GM18505 (cell line): ENCODE results near the gene PDE11A.
A peak's percentile ranks its signal among the peaks of the same experiment; 100 is the strongest.
"Not testable (repeated sequence)": the region's sequence is repeated elsewhere in the genome, so short reads cannot be mapped to it uniquely, and the experiment has no call there.

Experiments
- ATAC-seq: cut with Tn5 transposase; IDR thresholded peaks from one replicate; pipeline ENCODE4 v1.9.1; 2021; ENCODE audit not compliant: unreplicated experiment
- POLR2A ChIP-seq: IDR thresholded peaks from 4 replicates; pipeline ENCODE4 v1.6.1; 2011; ENCODE audit warnings: borderline replicate concordance; ENCODE audit not compliant: insufficient read depth, insufficient read length; ENCODE audit errors: extremely low read depth

PDE11A gene

GRCh38 chr2:177797808-177798207 is 274.8 kb downstream of the PDE11A start:
- TF ChIP-seq POLR2A = no peak
- no peak for ATAC-seq

- ATAC-seq = no peak
- no peak for TF ChIP-seq POLR2A
These were observed 275.7 kb downstream of the PDE11A start for GRCh38 chr2:177796654-177797415.

GRCh38 chr2:177796011-177796410 is 276.6 kb downstream of the PDE11A start:
- ATAC-seq = no peak
- TF ChIP-seq POLR2A = no peak

- not testable (repeated sequence) for ATAC-seq
These were observed 287.4 kb downstream of the PDE11A start for GRCh38 chr2:177785143-177785542.

- TF ChIP-seq POLR2A = no peak
- no peak for ATAC-seq
These were observed 287.9 kb downstream of the PDE11A start for GRCh38 chr2:177784745-177785067.

- ATAC-seq = no peak
- TF ChIP-seq POLR2A = no peak
These were observed 288.5 kb downstream of the PDE11A start for GRCh38 chr2:177783835-177784744.

- TF ChIP-seq POLR2A = no peak
- no peak for ATAC-seq
These were observed 289.5 kb downstream of the PDE11A start for GRCh38 chr2:177783091-177783490.

GRCh38 chr2:177782613-177783012 is 290.0 kb downstream of the PDE11A start:
- TF ChIP-seq POLR2A = no peak
- no peak for ATAC-seq

- ATAC-seq = no peak
- TF ChIP-seq POLR2A = no peak
These were observed 294.1 kb downstream of the PDE11A start for GRCh38 chr2:177778472-177778871.

- no peak for ATAC-seq
- TF ChIP-seq POLR2A = no peak
These were observed 300.0 kb downstream of the PDE11A start for GRCh38 chr2:177772529-177772928.

GRCh38 chr2:177771191-177771590 is 301.4 kb downstream of the PDE11A start:
- no peak for ATAC-seq
- TF ChIP-seq POLR2A = no peak

GRCh38 chr2:177767768-177768167 is 304.8 kb downstream of the PDE11A start:
- no peak for ATAC-seq
- TF ChIP-seq POLR2A = no peak

- no peak for TF ChIP-seq POLR2A
- ATAC-seq = no peak
These were observed 306.9 kb downstream of the PDE11A start for GRCh38 chr2:177765698-177766097.

- TF ChIP-seq POLR2A = no peak
- ATAC-seq = peak; percentile 98
These were observed 308.9 kb downstream of the PDE11A start for GRCh38 chr2:177763531-177764265.

- ATAC-seq = no peak
- TF ChIP-seq POLR2A = no peak
These were observed 313.1 kb downstream of the PDE11A start for GRCh38 chr2:177759443-177759842.
